ENCODE results near the gene MSI2. TPM values are rescaled to one million over a fixed set of nuclear protein-coding genes. Genes with fewer than 3 reads are reported as not detected.

Gene MSI2
- total and polyA plus RNA-seq, 2 experiments from 2014 or later = 18.9 to 41.8 TPM

GRCh38 chr17:57504208-57504607, 247.9 kb downstream of the MSI2 start:
- Mint-ChIP-seq H3K4me3 (no peak overlapping the region), H3K36me3 (ENCODE audit: low read depth) (no peaks in the 10 kb centered on the region), H3K9me3 (no peaks in the 10 kb centered on the region), H3K27me3 (ENCODE audit: insufficient read depth, low read depth, poor library complexity) (peaks cover 12% of the 10 kb centered on the region), H3K27ac (peak overlapping the region; percentile 21; the same call in 1 of the 2 replicates), H3K4me1 (peaks cover 8% of the 10 kb centered on the region)
- Histone ChIP-seq H3K79me2 (replicated peaks; ENCODE audit: insufficient read depth) (peaks cover 4% of the 10 kb centered on the region; the same call in 1 of the 2 replicates), H4K20me1 (replicated peaks; ENCODE audit: insufficient read depth) (0 out of 2 replicates have a peak, but pooled peaks cover 3% of the 10 kb centered on the region), H3K9me2 (ENCODE audit: insufficient read depth) (no peaks in the 10 kb centered on the region), H3K4me1 (ENCODE audit: insufficient read depth) (peaks cover 20% of the 10 kb centered on the region), H3K27me3 (ENCODE audit: insufficient read depth) (no peaks in the 10 kb centered on the region), H3K27ac (ENCODE audit: low read depth) (no peak overlapping the region), H3K4me2 (no peak overlapping the region), H3K36me3 (ENCODE audit: insufficient read depth) (no peaks in the 10 kb centered on the region), H3K4me3 (no peak overlapping the region), H2AFZ (no peak overlapping the region), H3F3A (replicated peaks; ENCODE audit: low read depth) (no peaks in the 10 kb centered on the region)
- ATAC-seq (no peak), DNase-seq (ENCODE audit: low spot score) (no peak)
- TF ChIP-seq ZNF114 (CRISPR knock-in tag; IDR thresholded peaks at IDR 0.05) (no peak), POLR2AphosphoS5 (IDR thresholded peaks at IDR 0.05; ENCODE audit: low read depth) (no peak)

GRCh38 chr17:57505841-57506773, 249.8 kb downstream of the MSI2 start:
- H3K9me3 Mint-ChIP-seq = no peaks in the 10 kb centered on the region
- Histone ChIP-seq H3K4me1 (ENCODE audit: insufficient read depth) (peaks cover 20% of the 10 kb centered on the region), H2AFZ (no peak overlapping the region), H3K27ac (ENCODE audit: low read depth) (peak overlapping the region; percentile 42; the same call in 1 of the 2 replicates), H3K4me3 (no peak overlapping the region), H4K20me1 (replicated peaks; ENCODE audit: insufficient read depth) (0 out of 2 replicates have a peak, but pooled peaks cover 3% of the 10 kb centered on the region), H3K9me2 (ENCODE audit: insufficient read depth) (no peaks in the 10 kb centered on the region), H3F3A (replicated peaks; ENCODE audit: low read depth) (no peaks in the 10 kb centered on the region), H3K79me2 (replicated peaks; ENCODE audit: insufficient read depth) (peaks cover 4% of the 10 kb centered on the region; the same call in 1 of the 2 replicates), H3K36me3 (ENCODE audit: insufficient read depth) (no peaks in the 10 kb centered on the region), H3K4me2 (peak overlapping the region; percentile 44; the same call in 1 of the 2 replicates), H3K27me3 (ENCODE audit: insufficient read depth) (no peaks in the 10 kb centered on the region)
- H3K4me3 Mint-ChIP-seq = no peak overlapping the region
- TF ChIP-seq POLR2AphosphoS5 (IDR thresholded peaks at IDR 0.05; ENCODE audit: low read depth) (no peak), ZNF331 (CRISPR knock-in tag; IDR thresholded peaks at IDR 0.05; ENCODE audit: low read depth) (no peak), ZNF114 (CRISPR knock-in tag; IDR thresholded peaks at IDR 0.05) (no peak), EZH2 (IDR thresholded peaks at IDR 0.05; ENCODE audit: low read depth, unreplicated experiment) (no peak)
- H3K27me3 Mint-ChIP-seq (ENCODE audit: insufficient read depth, low read depth, poor library complexity) = peaks cover 8% of the 10 kb centered on the region
- peaks cover 14% of the 10 kb centered on the region for H3K4me1 Mint-ChIP-seq
- no peak for DNase-seq (ENCODE audit: low spot score)
- H3K36me3 Mint-ChIP-seq (ENCODE audit: low read depth) = no peaks in the 10 kb centered on the region
- peak; percentile 46 for ATAC-seq
- no peak overlapping the region for H3K27ac Mint-ChIP-seq

GRCh38 chr17:57506774-57507127, 250.4 kb downstream of the MSI2 start:
- peak; percentile 20 for ATAC-seq
- H4K20me1 ChIP-seq (replicated peaks; ENCODE audit: insufficient read depth) = 0 out of 2 replicates have a peak, but pooled peaks cover 3% of the 10 kb centered on the region
- TF ChIP-seq STAT1 (IDR thresholded peaks at IDR 0.05; ENCODE audit: unreplicated experiment) (no peak), ETS1 (IDR thresholded peaks at IDR 0.05) (no peak), CTCF (conservative IDR thresholded peaks at IDR 0.05; ENCODE audit: low read depth in 2 of 2) (no peak)

More at GRCh38 chr17:57506774-57507127, 250.4 kb downstream of the MSI2 start:
- no peaks in the 10 kb centered on the region for H3K36me3 ChIP-seq (ENCODE audit: insufficient read depth)
- H3K27me3 ChIP-seq (ENCODE audit: insufficient read depth) = no peaks in the 10 kb centered on the region
- no peak overlapping the region for H3K4me3 ChIP-seq
- H3K4me2 ChIP-seq = peak overlapping the region; percentile 44; the same call in 1 of the 2 replicates
- peaks cover 8% of the 10 kb centered on the region for H3K27me3 Mint-ChIP-seq (ENCODE audit: insufficient read depth, low read depth, poor library complexity)
- no peak for DNase-seq (ENCODE audit: low spot score)
- H3K27ac Mint-ChIP-seq = no peak overlapping the region
- no peak overlapping the region for H2AFZ ChIP-seq
- peak overlapping the region; percentile 42; the same call in 1 of the 2 replicates for H3K27ac ChIP-seq (ENCODE audit: low read depth)
- no peaks in the 10 kb centered on the region for H3F3A ChIP-seq (replicated peaks; ENCODE audit: low read depth)
- H3K9me3 Mint-ChIP-seq = no peaks in the 10 kb centered on the region
- H3K4me3 Mint-ChIP-seq = no peak overlapping the region
- no peaks in the 10 kb centered on the region for H3K36me3 Mint-ChIP-seq (ENCODE audit: low read depth)
- peaks cover 21% of the 10 kb centered on the region for H3K4me1 Mint-ChIP-seq
- H3K9me2 ChIP-seq (ENCODE audit: insufficient read depth) = no peaks in the 10 kb centered on the region
- peaks cover 4% of the 10 kb centered on the region; the same call in 1 of the 2 replicates for H3K79me2 ChIP-seq (replicated peaks; ENCODE audit: insufficient read depth)
- H3K4me1 ChIP-seq (ENCODE audit: insufficient read depth) = peaks cover 20% of the 10 kb centered on the region

Data from GM23338 (cell line).